GM12801 (cell line): ENCODE results near the gene DCUN1D2.

Experiments
- CTCF ChIP-seq: IDR thresholded peaks from one replicate; pipeline ENCODE4 v1.5.1; 2011; ENCODE audit warnings: control low read depth; ENCODE audit not compliant: insufficient read length; ENCODE audit errors: extremely low read depth

Gene DCUN1D2

GRCh38 chr13:113406321-113407102, 84.0 kb downstream of the DCUN1D2 start:
- no peak for TF ChIP-seq CTCF
